Skin of body (tissue), 2 donors: ENCODE data around the gene TTC28. TPM values are rescaled to one million over a fixed set of nuclear protein-coding genes. Genes with fewer than 3 reads are reported as not detected.

Experiments
- DNase-seq: peaks from one replicate; lab custom pipeline; 2025; lab: John Stamatoyannopoulos, UW
- total RNA-seq: library from RNA; depleted of rRNA; stranded (reverse); fragments of >200 nt; gene quantifications from one replicate; pipeline ENCODE4 v1.2.3, GENCODE V29; 2014

TTC28 gene
- total RNA-seq, 1 donor from 2014 or later = 29.0 TPM

DNA sequence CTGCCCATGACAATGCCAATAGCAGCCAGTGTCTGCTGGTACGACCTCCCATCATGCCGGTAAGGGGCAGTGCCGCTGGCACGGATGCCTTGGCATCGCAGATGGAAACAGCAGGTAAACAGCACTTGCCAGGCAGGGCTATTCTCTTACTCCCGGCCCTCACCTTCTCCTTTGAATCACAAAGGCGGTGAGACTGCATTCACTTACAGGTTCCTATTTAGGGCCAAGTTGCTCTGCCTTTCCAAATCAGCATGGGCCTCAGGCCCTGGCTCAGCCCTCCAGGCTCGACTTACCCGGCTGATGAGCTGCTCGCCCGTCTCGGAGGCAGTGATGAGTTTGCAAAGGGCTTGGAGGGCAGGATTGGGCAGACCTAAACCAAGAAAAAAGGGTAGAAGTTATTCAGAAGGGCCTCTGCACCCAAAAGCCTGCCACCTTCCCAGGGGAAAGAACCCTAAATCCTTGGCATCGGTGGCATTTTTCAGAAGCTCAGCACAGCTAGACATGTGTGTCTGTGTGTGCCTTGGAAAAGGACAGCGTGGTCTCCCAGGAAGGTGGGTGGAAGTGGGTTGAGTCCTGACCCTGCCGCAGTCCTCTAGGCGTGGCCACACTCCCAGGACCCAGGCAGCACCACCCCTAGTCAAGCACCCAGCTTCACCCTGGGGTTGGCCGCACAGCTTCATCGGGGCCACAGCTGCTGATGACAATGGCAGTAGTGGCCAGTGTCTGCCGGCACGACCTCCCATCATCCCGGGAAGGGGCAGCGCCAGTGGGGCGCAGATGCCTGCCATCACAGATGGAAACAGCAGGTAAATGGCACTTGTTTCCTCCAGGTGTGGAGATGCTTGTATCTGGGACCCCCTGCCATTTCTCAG is 687.1 kb downstream of the TTC28 start:
- DNase-seq = no peak

- no peak for DNase-seq
Measured at GRCh38 chr22:27991586-27992293, 687.9 kb downstream of the TTC28 start.

- no peak for DNase-seq
Measured at GRCh38 chr22:27990879-27991278, 688.8 kb downstream of the TTC28 start.

DNA sequence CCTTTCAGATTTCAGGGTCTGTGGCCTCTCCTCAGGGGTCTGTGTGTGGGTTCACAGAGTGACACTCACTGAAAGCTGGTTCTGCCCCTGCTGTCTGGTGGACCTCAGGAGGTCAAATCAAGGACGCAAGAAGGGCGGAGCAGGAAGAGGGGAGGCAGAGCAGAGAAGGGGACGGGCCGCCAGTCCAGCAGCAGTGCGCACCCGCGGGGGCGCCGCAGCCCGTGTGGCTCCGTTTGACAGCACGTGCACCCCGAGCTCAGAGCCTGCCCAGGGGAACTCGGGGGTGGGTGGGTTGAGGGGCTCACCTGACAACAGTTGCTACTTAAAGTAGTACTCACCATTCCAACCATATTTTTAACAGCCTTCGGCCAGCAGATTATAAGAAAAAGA is 689.2 kb downstream of the TTC28 start:
- DNase-seq = no peak

DNA sequence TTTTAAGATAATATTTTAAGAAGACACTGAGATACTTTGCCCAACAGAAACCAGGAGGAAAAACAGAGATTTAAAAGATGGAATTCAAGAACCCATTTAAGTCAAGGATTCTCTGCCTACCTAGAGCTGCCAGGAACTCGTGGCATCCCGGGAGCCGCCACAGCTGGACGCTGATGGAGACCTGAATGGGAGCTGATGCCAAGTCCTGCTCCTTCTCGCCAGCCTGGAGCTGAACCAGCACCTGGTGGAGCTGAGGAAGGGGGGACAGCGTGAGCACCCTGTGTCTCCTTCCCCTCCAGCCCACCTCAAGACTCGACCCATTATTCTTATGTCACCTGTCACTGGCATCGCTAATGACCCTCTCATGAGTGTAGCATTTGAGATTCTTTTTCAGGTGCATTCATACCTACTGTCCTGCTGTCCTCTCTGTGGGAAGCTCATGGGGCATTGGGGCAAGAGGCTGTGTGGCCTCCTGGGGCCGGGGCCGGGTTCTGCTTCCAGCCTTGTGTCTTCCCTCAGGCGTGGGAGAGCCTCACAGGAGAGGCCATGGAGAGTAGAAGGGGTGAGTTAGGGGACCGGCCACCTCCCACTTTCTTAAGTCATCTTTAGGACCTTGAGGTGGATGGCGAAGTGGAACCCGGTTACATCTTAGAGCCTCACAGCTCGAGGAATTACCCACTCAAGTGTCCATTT is 689.7 kb downstream of the TTC28 start:
- no peak for DNase-seq

- no peak for DNase-seq
Measured at GRCh38 chr22:27988704-27989103, 690.9 kb downstream of the TTC28 start.

DNA sequence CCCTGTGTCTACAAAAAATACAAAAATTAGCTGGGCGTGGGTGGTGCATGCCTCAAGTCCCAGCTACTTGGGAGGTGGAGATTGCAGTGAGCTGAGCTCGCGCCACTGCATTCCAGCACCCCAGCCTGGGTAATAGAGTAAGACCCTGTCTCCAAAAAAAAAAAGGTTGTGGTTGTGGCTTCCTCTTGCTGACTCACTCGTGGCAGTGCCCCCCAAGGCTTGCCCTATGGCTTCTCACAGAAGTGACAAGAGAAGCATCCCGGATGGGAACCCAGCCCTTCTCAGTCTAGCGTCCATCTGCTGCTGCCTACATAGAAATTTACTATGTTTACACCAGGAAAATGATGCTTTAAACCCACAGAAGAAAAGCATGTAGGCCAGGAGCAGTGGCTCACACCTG is 692.1 kb downstream of the TTC28 start:
- no peak for DNase-seq

DNA sequence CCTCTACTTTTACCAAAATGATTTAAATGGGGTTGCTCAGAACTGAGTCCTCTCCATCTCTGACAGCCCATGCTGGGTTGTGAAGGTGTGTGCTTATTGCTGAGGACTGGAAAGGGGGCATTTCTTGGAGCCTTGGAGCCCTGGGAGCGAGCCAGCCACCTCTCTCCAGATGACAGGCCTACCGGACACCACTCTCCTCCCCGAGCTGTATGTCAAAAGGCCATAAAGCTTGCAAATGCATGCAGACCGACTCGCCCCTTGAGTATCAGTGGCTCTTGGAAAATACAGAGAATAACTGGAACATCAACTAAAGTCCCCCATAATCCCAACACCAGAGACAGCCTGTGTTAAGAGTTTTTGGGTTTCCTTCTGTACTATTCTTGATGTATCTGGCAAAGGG is 692.7 kb downstream of the TTC28 start:
- no peak for DNase-seq

DNA sequence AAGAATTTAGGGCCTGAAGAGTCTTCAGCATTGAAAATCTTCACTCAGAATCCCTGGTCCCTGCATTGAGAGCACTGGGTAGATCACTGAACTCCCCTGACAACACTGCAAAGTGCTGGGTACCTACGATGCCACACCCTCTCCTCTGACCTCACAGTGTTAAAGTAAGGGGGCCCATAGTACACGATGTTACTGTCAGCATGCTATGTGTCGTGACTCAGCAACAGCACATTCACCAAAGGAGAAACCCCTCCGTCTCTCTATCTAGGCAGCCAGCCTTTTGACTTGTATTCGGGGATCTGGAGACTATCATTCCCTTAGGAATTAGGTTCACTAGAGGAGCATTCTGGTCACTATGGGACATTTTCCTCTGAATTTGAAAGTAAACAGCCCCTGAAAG is 693.2 kb downstream of the TTC28 start:
- no peak for DNase-seq

GRCh38 chr22:27985323-27986275 is 694.0 kb downstream of the TTC28 start:
- no peak for DNase-seq

GRCh38 chr22:27984723-27985122 is 694.9 kb downstream of the TTC28 start:
- no peak for DNase-seq

GRCh38 chr22:27984001-27984695 is 695.5 kb downstream of the TTC28 start:
- DNase-seq = no peak

DNA sequence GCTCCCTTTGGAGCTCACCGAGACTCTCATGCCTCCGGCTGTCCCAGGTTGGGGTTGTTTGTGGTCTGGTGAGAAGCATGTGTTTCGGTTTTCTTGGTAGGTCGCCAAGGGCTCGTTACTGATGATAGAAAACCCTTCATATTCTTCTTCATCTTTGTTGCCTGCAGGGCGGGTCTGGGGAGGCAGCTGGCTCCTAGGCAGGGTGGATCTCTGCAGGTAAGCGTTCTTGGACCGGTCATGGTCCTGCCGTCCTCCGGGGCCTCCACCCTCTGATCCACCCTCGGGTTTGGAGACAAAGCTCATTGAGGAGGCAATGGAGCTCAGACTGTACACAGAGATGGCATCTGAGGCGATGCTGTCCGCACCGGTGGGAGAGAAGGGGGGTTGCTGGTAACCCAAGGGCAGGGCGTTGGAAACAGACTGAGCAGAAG is 696.3 kb downstream of the TTC28 start:
- DNase-seq = no peak

DNA sequence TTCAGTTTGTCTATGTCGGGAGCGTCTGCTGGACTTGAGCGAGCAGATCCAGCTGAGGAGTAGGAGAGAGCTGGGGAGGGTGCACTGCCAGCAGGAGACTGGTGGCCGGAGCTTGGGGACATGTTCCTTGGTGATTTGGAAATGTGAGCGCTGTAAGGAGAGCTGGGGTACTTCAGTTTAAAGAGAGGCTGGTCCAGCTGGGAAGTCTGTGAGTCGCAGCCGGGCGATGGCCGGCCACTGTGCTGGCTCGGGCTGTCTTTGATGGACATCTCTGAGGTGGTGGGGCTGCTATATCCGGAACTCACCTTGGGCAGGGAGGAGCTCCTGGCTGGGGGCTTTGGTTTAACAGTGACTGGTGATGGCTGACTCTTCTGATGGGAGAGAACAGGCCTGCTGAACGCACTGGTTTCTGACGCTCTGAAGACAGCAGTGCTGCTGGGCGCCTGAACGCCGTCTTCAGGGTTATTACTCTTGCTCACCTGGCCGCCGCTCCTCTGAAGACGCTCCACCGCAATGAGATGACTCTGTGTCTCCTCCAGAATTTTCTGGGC is 696.9 kb downstream of the TTC28 start:
- no peak for DNase-seq

- no peak for DNase-seq
Measured at GRCh38 chr22:27982106-27982505, 697.5 kb downstream of the TTC28 start.

DNA sequence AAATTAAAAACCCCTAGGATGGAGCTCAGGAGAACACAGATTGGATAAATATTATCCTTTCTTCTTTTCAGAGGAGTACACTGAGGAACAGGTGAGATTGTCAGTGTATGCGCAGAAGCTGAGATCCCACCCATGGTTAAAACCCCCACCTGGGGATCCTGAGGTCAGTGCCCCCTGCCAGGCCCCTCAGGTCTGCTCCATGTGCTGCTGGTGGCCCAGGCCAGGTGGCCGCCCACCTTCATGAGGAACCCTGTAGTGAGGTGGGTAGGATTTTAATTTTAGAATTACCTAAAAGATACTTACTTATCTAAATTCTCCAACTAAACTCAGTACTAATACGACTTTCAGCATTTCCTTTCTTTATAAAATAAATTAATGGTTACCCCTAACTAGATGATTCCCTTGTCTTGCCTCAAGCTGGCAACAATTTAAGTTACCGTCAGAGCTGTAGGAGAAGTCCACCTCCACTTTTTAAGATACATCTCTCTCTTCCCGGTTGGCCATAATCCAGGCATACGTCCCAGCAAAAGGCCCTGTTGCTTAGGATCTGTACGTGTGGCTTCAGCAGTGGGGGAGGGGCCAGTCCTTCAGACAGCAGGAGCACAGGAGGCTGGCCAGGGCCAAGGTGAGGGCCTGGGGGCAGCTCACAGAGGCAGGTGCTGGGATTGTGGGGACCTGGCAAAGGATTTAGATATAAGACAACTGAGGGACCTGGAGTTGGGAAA is 699.1 kb downstream of the TTC28 start:
- DNase-seq = no peak

DNA sequence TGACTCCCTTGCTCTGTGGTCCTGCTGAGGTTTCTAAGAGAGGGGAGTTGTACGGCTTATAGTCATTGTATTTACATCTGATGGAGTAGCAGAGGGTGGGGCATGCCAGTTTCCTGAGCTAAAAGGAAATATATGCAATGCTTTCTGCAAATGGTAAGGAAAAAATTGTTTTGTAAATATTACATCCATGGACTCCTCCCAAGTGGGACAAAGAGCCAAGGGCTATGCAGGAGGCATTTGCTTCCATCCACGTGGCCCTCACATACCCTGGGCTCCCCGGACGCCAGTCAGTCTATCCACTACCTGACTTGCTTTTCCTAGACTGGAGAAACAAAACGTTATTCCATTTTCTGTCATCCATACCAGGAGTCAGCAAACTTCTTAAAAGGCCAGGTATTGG is 700.8 kb downstream of the TTC28 start:
- DNase-seq = no peak

DNA sequence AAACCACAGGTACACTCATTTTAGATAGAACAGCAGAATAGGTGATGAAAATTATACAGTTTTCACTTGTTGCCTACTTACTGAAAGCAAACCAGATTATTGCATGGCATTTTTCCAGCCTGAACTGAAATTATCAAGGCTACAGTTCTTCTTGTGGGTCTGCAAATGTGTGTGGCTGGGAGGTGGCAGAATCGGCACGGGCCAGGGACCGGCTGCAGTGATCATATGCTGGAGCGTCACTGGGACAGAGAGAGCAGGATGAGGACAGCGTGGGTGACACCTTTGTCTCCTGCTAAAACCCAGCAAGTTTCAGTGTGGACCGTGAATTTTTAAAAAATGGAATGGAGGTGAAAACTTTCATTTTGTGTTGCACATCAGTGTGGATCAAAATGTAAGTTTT is 701.3 kb downstream of the TTC28 start:
- DNase-seq = no peak

DNA sequence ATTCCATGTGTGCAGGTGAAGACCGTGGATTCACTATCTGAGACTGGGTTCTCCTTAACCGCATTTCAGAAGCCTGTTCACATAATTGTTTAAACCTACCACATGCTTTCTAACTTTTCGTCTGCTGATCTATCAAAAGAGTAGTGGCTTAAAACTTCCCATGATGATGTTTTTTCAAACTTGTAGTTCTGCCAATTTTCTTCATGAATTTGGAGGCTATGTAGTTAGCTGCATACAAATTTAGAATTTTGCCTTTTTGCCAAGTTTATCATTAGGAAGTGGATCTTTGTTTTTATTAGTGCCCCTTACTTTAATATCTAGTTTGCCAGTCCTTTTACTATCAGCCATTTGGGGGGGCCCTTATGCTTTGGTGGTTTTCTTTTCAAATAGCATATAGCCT is 703.1 kb downstream of the TTC28 start:
- no peak for DNase-seq
